Uterus (tissue), 4 donors: ENCODE measurements around the gene PPP1CB. TPM values are rescaled to one million over a fixed set of nuclear protein-coding genes. Genes with fewer than 3 reads are reported as not detected.
A peak's percentile ranks its signal among the peaks of the same experiment; 100 is the strongest.

Experiments used
- DNase-seq, 2 donors: peaks; one replicate each; pipeline ENCODE4 v3.0.0-alpha.2; 2019 to 2020
- H3K27ac ChIP-seq, 2 donors: fragments of 200-600 bp; sonication (generic); 1 replicate in 1 of 2; 2 replicates in 1 of 2; pipeline ENCODE4 v1.5.1; 2016 to 2018
- H3K27me3 ChIP-seq, 2 donors: fragments of 200-600 bp; sonication (generic); one replicate each; pipeline ENCODE4 v1.5.1; 2018 to 2019; ENCODE audit warnings: control low read depth in 1 of 2
- H3K36me3 ChIP-seq, 2 donors: fragments of 200-600 bp; sonication (generic); one replicate each; pipeline ENCODE4 v1.5.1; 2019; ENCODE audit warnings: control low read depth in 1 of 2
- H3K4me1 ChIP-seq, 2 donors: fragments of 200-600 bp; sonication (generic); one replicate each; pipeline ENCODE4 v1.5.1; 2018 to 2019; ENCODE audit warnings: control low read depth in 1 of 2
- H3K4me3 ChIP-seq, 2 donors: fragments of 200-600 bp; sonication (generic); 1 replicate in 1 of 2; 2 replicates in 1 of 2; pipeline ENCODE4 v1.5.1; 2018 to 2019; ENCODE audit warnings: mild to moderate bottlenecking in 1 of 2
- H3K9me3 ChIP-seq, 2 donors: fragments of 200-600 bp; sonication (generic); one replicate each; pipeline ENCODE4 v1.5.1; 2019; ENCODE audit warnings: control low read depth in 1 of 2
- POLR2A ChIP-seq, 2 donors: fragments of 450-650 bp; IDR thresholded peaks; one replicate each; pipeline ENCODE4 v1.6.1; 2016; ENCODE audit warnings: antibody characterized with exemption in 2 of 2, mild to moderate bottlenecking in 1 of 2, moderate library complexity in 1 of 2
- intact Hi-C: fragments of 100-400 bp; cut with DNase I; formaldehyde crosslinking; loops from one replicate; pipeline ENCODE4 v1.15.1; 2023; ENCODE audit warnings: low total_unique reads
- total RNA-seq, 4 donors: library from RNA; depleted of rRNA in 3 of 4; stranded (reverse); fragments of >200 nt in 3 of 4; gene quantifications; one replicate each; pipeline versions ENCODE4 v1.1.0 to v1.2.4, GENCODE V29; 2014 to 2023
- TF ChIP-seq, protein P1 (sequence below), 4 experiments: fragments of 200-600 bp in 2 of 4; fragments of 450-650 bp in 2 of 4; sonication (generic) in 2 of 4; IDR thresholded peaks; one replicate each; pipeline ENCODE4 v1.5.1; 2016 to 2019; ENCODE audit warnings: antibody characterized with exemption in 4 of 4, mild to moderate bottlenecking in 2 of 4, moderate library complexity in 1 of 4
- donor health status: DM: yes; HTN: yes; CAD: no.

The PPP1CB gene
- total RNA-seq, 4 donors from 2014 or later: 366 to 610 (median 470) TPM

DNA sequence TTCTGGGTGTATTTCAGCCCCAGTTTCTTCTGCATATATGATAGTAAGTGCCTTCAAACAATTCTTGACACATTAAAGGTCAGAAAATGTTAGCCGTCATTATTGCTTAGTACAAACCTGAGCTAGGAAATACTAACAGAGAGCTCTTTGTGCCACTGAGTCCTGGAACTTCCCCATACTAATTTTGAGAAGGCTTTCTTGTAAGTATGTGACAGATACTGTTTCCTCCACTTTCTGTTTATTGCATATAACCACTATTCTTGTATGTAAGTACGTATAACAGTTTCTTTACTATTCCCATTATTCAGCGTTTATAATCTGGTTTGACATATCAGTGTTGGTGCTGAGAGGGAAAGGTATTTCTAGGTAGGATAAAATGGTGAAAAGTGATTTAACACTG is 9.8 kb downstream of the PPP1CB start:
- H3K4me1 ChIP-seq: peaks cover 8 to 17% of the 10 kb centered on the region in 2 donors
- H3K9me3 ChIP-seq: no peaks in the 10 kb centered on the region
- H3K27ac ChIP-seq: no peak overlapping the region
- no peak for TF ChIP-seq POLR2A (IDR thresholded peaks at IDR 0.05)
- TF ChIP-seq, protein P1, sequence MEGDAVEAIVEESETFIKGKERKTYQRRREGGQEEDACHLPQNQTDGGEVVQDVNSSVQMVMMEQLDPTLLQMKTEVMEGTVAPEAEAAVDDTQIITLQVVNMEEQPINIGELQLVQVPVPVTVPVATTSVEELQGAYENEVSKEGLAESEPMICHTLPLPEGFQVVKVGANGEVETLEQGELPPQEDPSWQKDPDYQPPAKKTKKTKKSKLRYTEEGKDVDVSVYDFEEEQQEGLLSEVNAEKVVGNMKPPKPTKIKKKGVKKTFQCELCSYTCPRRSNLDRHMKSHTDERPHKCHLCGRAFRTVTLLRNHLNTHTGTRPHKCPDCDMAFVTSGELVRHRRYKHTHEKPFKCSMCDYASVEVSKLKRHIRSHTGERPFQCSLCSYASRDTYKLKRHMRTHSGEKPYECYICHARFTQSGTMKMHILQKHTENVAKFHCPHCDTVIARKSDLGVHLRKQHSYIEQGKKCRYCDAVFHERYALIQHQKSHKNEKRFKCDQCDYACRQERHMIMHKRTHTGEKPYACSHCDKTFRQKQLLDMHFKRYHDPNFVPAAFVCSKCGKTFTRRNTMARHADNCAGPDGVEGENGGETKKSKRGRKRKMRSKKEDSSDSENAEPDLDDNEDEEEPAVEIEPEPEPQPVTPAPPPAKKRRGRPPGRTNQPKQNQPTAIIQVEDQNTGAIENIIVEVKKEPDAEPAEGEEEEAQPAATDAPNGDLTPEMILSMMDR (IDR thresholded peaks at IDR 0.05): no peak
- no peaks in the 10 kb centered on the region for H3K36me3 ChIP-seq
- no peak for DNase-seq
- intact Hi-C loops: no loop called here
- H3K4me3 ChIP-seq: no peak overlapping the region
- no peaks in the 10 kb centered on the region for H3K27me3 ChIP-seq

DNA sequence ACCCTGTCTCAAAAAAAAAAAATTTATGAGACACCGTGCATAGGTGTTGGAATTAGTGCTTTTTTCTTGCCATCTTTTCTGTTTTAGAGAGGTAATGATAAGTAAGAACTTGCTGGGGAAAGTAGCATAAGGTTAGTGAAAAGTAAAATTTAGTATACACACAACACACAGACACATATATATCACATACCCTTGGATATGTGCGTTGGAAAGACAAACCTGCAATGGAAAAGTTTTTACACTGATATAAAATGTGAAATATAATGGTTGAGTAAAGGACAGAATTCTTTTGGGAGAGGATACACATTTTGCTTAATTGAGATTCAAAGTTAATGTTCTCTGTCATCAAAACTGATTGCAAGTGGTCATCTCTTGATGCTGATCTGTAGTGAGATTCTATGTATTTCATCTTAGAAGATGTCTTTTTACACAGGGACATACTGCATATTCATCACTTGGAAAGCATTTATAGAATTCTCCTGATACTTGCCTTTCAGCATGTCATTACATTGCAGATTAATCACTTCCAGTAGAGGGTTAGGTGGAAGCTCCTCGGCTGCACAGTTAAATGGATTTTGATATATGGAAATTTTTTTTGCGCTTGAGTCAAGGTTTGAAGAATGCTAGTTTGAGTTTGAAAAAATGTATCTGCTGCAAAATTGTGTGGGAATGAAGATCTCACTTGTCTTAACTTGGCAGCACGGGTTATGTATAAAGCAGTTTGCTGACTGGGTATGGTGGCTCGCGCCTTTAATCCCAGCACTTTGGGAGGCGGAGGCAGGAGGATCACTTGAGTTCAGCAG is 13.5 kb downstream of the PPP1CB start:
- TF ChIP-seq, protein P1 (IDR thresholded peaks at IDR 0.05): no peak
- no peak for TF ChIP-seq POLR2A (IDR thresholded peaks at IDR 0.05)
- no peaks in the 10 kb centered on the region for H3K9me3 ChIP-seq
- no peak overlapping the region for H3K27ac ChIP-seq
- H3K36me3 ChIP-seq: no peaks in the 10 kb centered on the region
- H3K27me3 ChIP-seq: no peaks in the 10 kb centered on the region
- no peak for DNase-seq
- H3K4me3 ChIP-seq: no peak overlapping the region
- intact Hi-C loops: no loop called here
- H3K4me1 ChIP-seq: peaks cover 14% of the 10 kb centered on the region in 2 donors

DNA sequence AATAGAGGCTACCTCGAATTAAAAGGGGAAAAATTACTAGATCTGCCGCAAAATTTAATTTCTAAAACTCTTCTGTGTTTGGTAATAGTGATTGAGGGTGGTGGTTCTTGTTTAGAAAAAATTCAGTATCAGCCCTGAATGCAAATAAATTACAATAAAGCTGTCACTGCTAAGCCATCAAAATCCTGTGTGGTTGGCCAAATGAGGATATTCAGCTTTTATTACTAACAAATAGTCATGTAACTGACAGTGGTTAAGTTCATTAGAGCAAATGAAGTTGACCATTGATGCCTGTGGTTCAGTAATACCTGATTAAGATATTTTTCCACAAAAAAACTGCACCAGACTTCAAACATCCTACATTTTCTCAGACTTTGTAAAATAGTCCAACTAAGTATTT is 14.4 kb downstream of the PPP1CB start:
- H3K36me3 ChIP-seq: no peaks in the 10 kb centered on the region
- intact Hi-C loops: no loop called here
- H3K4me1 ChIP-seq: peaks cover 14% of the 10 kb centered on the region in 2 donors
- no peak overlapping the region for H3K27ac ChIP-seq
- H3K4me3 ChIP-seq: no peak overlapping the region
- no peaks in the 10 kb centered on the region for H3K9me3 ChIP-seq
- TF ChIP-seq POLR2A (IDR thresholded peaks at IDR 0.05): no peak
- TF ChIP-seq, protein P1 (IDR thresholded peaks at IDR 0.05): no peak
- no peak for DNase-seq
- H3K27me3 ChIP-seq: no peaks in the 10 kb centered on the region

DNA sequence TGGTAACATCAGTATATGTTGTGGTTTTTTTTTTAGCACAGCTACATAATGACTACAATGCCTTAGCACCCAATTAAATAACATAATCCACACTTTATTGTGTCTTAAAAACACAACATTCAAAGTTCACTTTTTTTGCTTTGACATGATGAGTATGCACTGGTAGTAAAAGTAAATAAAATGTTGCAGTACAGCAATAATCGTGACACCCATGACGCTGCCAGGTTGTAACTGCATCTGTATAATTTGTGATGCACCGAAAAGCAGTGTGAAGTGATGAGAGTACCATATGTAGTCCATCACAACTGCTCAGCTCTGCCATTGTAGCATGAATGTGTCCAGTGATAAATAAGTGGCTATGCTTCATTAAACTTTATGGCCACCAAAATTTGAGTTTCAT is 15.7 kb downstream of the PPP1CB start:
- no peak overlapping the region for H3K27ac ChIP-seq
- no peak overlapping the region for H3K4me3 ChIP-seq
- intact Hi-C loops: no loop called here
- H3K9me3 ChIP-seq: no peaks in the 10 kb centered on the region
- no peaks in the 10 kb centered on the region for H3K36me3 ChIP-seq
- TF ChIP-seq, protein P1 (IDR thresholded peaks at IDR 0.05): no peak
- TF ChIP-seq POLR2A (IDR thresholded peaks at IDR 0.05): no peak
- peaks cover 6% of the 10 kb centered on the region in 2 donors for H3K4me1 ChIP-seq
- DNase-seq: no peak
- H3K27me3 ChIP-seq: no peaks in the 10 kb centered on the region

DNA sequence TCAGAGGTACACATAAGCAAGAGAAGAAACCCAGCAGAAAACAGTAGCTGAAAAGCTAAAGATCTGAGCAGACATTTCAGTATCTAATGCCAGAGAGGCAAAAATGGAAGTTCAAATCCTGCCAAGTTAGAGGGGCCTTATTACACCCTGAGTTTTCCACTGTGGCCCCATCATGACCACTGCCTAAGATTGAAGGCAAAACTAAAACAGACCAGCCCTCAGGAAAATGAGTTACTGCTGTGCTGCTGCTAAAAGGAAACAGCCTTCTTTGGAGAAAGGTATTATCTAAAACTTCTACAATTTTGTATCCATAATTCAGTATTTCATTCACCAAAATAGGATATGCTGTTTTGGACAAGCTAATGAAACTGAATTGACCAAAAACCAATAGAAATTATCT is 16.8 kb downstream of the PPP1CB start:
- intact Hi-C loops: no loop called here
- no peak for DNase-seq
- Histone ChIP-seq H3K4me3 (no peak overlapping the region), H3K36me3 (no peaks in the 10 kb centered on the region), H3K27ac (peak overlapping the region in 1 of 2 donors; percentile 28), H3K4me1 (peaks cover 1 to 13% of the 10 kb centered on the region in 2 donors), H3K9me3 (no peaks in the 10 kb centered on the region), H3K27me3 (no peaks in the 10 kb centered on the region)
- TF ChIP-seq POLR2A (IDR thresholded peaks at IDR 0.05): no peak
- TF ChIP-seq, protein P1 (IDR thresholded peaks at IDR 0.05): no peak
